DMS114 treated with DMSO at 0.1 percent for 48 hours (cell line): ENCODE data around the gene GALNT12.
A peak's percentile ranks its signal among the peaks of the same experiment; 100 is the strongest.

Experiments
- DNase-seq: peaks from one replicate; lab custom pipeline; 2025; ENCODE audit not compliant: unreplicated experiment; lab: John Stamatoyannopoulos, UW

GALNT12 gene

DNA sequence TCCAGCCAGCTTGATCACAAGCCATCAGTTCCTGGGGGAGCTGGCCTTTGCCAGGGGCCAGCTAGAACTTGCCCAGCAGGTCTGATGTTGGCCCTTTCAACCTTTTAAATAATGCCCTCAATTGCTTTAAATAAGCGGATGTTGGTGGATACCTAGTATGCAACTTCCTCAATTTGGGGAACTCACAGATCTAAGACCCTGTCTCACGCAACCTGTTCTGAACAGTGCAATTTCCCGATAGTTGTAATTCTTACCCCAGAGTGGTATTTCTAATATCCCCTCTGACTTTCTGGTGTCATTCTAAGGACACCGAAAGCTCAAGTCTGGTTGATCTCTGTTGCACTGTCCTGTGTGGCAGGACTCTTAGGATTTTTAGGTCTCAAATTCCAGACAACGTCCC is 23.1 kb downstream of the GALNT12 start:
- no peak for DNase-seq

DNA sequence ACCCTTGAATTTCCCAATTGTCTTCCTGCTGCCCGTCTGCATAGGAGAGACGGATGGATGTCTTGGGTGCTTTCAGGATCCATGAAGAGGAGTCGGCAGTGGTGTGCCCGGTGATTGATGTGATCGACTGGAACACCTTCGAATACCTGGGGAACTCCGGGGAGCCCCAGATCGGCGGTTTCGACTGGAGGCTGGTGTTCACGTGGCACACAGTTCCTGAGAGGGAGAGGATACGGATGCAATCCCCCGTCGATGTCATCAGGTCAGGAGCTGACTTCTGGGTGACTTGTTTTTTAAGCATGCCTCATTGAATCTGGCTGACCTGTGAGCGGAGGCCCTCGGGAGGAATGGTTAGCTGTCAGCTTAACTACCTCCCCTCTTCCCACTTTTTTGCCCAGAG is 24.2 kb downstream of the GALNT12 start:
- no peak for DNase-seq

DNA sequence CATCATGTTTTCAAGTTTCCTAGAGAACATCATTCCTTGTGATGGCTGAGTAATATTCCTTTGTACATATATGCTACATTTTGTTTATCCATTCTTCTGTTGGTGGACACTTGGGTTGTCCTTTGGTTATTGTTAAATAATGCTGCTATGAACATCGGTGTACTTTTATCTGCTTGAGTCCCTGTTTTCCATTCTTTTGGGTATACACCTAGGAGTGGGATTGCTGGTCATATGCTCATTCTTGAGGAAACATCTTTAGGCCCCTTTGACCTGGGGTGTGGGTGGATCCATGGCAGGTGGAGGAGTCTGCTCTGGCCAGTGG is 25.3 kb downstream of the GALNT12 start:
- DNase-seq: no peak

DNA sequence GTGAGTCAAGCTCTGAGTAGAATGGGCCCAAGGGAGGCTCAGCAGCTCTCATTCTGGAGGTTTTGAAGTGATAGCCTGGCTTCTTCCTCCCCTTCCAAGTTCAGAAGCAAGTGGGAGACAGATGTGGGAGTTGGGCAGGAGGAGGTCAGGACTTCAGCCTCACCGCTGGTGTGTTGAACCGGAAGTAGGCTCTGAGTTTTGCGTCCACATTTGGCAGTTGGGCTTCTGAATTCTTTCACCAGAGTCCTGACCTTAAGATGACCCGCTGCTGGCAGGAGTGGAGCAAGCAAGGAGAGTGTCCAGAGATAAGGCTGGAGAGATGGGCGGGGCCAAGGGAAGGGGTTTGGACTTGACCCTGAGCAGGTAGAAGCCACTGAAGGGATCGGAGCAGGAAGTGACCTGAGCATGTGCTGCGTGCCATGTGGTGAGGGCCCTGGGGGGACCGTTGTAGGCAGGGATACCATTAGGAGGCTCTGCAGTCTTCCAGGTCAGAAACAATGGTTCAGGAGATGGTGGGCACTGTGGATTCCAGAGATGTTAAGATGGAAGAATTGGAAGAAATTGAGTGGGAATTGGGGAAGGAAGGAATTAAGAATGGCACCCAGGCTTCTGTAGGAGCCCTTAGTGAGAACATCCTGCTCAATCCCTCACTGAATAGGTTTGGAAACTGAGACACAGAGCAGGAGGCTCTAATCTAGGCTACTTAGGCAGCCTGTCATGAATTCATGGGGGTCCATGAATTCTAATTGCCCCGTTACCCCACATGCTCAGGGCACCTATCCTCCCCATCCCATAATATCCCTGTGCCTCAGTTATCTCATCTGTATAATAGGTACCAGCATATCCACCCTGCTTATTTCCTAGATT is 25.9 kb downstream of the GALNT12 start:
- no peak for DNase-seq

DNA sequence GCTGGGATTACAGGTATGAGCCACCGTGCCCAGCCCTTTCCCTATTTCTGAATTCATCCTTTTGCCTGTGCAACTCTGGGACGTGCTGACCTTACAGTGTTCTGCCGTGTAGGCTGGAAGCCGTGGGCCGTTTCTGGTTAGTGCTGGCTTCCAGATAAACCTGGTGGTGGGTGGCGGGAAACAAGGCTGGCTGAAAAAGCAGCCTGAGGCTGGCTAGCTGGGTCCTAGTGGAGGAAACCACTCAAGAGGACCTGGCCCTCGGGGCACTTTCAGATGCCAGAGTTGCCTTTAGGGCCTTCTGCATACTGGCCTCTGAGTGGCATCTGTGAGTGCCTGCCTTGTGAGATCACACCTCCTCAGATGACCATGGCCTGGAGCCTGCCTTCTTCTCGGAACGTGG is 26.9 kb downstream of the GALNT12 start:
- no peak for DNase-seq

DNA sequence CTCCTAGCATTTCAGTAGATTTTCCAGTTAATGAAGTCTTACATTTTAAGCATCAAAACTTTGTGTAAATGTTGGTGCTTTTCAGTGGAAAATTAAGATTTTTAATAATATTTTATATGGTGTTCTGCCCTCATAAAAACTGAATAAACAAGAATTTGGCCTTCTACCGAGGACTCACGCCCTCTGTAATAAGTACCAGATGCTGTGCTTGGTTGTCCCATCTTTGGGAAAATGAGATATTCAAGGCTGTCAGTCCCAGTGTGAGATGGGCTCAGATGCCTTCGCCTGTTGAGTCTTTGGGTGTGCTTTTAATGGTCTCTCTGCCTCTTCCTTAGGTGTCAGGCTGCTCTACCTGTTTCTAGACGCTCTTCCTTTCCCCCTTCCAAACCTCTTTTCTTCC is 28.7 kb downstream of the GALNT12 start:
- DNase-seq: no peak

DNA sequence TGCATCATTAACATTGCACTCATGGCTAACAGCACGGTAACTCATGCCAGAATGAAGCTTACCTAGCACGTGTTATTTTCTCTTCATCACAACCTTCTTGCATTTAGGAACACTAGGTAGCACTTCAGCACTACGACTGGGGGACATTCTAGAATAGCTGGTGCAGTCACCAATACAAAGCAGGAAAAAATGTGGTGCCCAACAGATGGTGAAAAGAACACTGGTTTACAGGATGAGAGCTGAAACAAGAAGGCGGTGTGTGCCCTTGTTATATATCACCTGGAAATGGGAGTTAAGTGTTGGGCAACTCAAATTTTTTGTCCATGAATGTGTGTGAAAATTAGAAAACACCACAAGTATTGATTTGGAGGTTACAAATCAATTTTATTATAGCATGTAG is 30.0 kb downstream of the GALNT12 start:
- DNase-seq: no peak

DNA sequence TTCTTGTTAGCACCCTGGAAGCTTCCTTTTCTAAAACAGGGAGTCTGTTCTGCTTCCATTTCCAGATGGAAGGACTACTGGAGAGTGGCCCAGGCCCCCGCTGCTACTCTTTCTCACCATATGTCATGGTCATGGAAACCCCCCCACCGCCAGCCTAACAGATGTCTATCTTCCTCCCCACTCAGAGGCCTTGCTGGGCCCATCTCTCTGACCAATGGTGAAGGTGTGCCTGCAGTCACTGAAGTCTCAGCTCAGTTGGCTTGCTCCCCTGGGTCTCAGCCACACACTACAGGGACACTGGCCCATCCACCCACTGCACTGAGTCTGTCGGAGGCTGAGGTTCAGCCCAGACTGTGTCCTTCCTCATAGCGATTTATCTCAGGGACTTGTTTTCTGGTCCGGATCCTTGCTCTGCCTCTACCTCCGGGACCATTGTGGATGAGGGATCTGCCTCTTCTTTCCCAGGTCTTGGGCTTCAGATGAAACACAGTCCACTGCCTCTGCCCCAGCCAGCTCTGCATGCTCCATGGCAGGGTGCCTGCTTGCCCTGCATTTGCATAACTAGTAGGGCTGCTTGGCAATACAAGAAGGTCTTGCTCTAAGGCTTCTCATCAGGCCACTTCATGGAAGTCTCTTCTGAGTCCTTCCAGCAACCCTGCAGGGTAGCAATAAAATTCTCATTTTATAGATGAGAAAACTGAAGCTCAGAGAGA is 30.8 kb downstream of the GALNT12 start:
- DNase-seq: no peak

DNA sequence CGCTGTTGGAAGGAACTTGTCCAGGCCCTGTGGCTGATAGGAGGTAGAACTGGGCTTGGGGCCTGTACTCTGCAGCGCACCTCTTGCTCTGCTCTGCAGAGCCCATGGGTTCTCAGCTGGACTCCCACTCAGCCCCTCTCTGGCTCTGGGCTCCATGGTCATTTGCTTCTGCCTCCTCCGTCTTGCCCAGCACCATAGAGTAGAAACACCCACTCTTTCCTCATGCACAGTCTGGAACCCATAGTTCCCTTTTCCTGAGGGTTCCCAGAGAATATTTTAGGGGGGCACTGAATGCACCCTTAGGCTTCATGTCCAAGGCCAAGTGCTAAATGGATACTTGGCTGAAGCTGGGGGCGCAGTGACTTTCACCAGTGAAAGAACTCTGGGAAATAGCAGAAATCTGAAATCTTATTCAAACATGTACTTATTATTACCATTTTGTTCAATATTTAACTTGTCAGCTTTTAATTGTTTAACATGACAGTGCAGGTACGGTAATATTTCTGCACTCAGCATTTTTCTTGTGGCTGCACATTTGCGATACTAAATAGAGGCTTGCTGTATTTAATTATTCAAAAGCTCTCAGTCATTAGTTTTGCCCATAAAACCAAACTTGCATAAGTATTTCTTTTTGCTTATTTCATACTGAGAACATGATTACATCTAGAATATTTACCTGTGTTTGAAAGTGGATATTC is 31.5 kb downstream of the GALNT12 start:
- DNase-seq: no peak

DNA sequence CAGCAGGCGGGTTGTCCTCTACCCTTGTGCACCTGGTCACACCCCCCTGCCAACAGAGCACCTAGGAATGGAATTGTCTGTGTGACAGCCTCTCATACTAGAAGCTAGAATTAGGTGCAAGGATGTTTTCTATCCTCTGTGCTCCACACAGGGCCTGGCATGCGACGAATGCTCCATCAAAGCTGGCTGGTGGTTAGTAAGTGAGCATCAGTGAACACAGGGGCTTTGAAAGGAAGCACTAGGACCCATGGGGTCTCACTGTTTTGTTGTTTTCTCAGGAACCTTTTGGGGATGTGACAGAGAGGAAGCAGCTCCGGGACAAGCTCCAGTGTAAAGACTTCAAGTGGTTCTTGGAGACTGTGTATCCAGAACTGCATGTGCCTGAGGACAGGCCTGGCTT is 32.3 kb downstream of the GALNT12 start:
- no peak for DNase-seq

DNA sequence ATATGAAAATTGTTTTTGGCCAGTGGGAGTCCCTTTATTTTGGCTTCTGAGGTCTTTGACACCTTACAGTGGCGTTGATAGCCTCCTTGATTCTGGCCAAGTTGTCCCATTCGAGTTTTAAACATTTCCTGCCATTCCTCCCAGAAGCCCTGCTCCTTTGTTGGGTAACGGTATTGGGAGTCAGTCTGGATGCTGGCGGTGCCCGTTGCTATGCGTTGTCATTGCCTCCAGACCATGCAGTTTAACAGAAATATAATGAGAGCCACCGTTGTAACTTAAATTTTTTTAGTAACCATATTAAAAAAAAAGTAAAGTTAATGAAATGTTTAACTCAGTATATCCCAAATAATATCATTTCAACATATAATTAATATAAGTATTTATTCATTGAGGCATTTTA is 35.0 kb downstream of the GALNT12 start:
- no peak for DNase-seq

DNA sequence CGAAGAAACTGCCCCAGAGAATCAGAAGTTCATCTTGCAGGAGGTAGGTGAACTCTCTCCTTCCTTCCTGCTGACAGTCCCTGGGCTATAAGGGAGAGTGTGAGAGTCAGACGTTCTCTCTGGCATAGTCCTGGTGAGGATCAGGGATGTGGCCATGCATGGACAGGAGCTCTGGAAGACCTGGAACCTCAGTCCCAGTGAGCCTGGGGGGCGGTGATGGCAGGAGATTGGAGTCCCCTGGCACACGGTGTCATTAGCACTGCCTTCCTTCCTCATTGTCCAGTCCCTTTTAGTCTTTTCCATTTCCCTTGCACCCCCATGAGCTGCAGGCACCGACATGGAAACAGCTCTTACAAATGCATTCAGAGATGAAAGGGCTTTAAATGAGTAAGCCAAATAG is 38.6 kb downstream of the GALNT12 start:
- DNase-seq: no peak

DNA sequence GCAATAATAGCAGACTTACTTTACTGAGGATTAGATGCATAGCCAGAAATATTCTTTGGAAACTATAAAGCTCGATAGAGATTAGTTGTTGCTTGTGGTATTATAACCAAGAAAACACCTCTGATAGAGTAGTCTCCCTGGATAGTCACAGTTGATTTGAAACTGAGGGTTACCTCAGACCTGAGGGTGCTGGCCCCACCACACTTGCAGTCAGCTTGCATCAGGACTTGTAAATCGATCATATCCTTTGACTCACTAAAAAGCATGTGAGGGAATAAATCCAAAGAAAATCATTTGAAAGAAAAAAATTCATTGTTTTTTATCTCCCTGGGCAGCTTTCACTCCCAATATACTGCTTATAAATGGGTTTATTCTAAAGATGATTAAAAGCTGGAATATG is 39.4 kb downstream of the GALNT12 start:
- DNase-seq: no peak

DNA sequence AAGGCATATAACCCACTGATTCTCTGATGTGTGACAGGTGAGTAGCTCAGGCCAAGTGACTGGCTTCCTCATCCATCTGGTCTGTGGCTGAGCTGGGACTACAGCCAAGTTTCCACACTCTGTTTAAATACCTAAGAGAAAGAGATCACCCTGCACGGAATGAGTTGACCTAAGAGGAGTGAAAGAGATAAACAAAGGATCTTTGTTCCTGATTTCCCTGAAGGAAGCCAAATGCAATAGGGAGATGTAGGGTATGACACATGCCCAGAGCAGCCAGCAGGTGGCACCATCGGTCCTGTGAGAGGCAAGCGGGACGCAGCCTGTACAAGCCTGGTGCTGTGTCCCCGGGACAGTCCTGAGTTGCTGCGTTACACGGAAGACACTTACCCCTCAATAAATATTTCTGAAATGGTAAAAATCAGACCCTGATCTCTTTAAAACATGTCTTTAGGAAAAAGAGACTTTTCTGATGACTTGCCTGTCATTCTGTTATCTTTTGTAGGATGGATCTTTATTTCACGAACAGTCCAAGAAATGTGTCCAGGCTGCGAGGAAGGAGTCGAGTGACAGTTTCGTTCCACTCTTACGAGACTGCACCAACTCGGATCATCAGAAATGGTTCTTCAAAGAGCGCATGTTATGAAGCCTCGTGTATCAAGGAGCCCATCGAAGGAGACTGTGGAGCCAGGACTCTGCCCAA is 41.1 kb downstream of the GALNT12 start:
- peak; percentile 28 for DNase-seq

DNA sequence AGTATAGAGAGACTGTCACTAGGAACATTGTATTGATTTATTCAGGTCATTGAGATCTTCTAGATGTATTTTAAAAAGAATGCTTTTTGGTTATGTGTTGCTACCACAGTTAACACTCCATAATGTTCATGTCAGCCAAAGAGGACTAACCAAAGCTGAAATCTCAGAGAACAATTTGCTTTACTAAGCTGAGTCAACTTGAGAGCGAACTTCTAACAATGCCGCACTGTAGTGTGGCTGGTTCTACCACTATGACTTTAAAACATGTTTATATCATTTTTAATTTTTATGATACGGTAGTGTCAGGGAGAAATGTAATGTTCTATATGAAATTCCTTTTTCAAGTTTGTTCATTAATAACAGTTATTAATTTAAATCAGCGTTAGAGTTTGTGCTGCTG is 42.1 kb downstream of the GALNT12 start:
- DNase-seq: no peak

DNA sequence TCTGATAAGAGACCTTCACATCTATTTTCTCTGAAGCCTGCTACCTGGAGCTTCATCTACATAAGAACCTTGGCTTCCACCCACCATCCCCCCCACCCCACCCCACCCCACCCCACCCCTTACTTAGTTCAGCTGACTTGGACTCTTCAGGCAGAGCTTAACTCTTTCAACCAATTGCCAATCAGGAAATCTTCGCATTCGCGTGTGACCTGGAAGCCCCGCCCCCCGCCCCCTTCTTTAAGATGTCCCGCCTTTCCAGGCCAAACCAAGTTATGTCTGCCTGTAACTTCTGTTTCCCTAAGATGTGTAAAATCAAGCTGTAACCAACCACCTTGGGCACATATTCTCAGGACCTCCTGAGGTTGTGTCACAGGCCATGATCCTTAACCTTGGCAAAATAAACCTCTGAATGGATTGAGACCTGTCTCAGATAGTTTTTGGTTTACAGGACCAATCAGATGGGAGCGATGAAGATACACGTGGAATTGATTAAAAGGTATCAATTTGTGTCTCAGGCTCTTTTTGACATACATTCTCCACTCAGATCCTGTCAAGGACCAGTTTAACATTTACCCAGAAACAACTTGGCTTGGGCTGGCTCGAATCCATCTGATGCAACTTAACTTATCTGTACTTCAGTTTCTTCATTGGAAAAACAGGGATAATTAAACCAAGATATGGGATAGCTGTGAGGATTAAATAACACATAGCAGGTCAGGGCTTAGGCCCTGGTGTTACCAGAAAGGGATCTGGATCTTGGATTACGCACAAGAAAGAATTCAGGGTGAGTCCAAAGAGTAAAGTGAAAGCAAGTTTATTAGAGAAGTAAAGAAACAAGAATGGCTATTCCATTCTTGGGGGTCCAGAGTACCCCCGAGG is 43.6 kb downstream of the GALNT12 start:
- DNase-seq: no peak

DNA sequence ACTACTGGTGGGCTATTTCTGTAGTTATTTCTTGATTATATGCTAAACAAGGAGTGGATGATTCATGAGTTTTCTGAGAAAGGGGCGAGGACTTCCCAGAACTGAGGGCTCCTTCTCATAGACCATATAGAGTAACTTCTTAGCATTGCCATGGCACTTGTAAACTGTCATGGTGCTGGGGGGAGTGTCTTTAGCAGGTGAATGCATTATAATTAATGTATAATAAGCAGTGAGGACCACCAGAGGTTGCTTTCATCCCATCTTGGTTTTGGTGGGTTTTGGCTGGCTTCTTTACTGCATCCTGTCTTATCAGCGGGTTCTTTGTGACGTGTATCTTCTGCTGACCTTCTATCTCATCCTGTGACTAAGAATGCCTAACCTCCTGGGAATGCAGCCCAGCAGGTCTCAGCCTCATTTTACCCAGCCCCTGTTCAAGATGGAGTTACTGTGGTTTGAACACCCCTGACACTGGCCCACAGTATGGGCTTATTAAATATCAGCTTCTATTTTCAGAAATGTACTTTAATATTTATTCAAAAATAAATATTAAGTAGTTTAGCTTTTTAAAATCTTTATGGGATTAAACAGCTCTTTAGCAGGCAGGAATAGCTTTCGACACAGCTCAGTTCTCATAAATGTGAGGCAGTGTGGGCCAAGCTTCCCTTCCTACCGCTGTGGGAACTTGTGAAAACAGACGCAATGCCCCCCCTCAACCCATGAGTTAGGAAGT is 44.4 kb downstream of the GALNT12 start:
- DNase-seq: no peak

DNA sequence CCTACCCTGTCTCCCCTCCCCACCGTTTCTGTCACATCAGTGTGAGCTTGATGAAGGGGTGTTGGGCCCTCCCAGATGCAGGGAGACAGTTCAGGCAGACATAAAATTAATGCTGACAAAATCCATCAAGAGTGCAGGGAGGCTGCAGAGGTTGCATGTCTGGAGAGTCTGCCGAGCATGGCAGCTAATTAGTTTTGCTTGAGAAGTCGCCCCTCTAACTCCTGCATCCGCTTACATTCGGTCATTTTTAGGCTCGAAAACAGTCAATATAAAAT is 44.9 kb downstream of the GALNT12 start:
- DNase-seq: no peak

DNA sequence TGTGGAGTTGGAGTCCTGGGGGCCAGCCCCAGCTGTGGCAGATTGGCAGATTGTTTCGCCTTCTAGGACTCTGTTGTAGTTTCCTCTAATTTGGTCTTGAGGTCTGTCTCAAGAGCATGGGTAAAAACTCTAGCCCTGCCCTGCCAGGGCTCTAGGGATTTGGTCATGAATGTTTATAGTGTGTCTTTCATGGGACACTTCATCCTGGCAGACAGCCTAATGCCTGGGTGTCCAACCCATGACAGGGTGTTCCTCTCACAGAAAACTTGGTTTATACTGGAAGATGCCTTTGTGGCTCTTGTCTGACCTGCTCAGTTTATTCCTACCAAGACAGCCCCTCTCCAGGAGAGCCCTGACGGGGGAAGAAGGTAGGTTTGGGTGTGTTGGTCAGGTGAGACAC is 45.5 kb downstream of the GALNT12 start:
- no peak for DNase-seq

DNA sequence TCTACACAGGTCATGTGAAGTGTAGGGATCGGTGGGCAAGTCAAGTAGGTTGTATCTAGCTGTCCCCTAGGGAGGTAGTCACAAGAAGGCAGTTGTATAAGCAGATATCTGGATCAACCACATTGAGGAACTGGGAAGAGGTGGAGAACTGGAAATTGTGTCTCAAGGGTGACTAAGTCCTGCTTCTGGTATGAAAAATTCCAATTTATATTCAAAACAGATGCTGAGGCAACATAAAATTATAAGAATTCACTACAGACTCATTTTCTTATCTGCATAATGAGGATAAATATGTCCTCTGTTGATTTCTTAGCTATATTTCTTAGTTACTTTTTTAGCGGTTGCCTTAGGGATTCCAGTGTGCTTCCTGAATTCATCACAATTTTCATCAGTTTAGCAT is 46.8 kb downstream of the GALNT12 start:
- no peak for DNase-seq
